A549 (cell line): Measurements from ENCODE around the gene FBXL20. TPM values are rescaled to one million over a fixed set of nuclear protein-coding genes. Genes with fewer than 3 reads are reported as not detected.

Experiments
- ATAC-seq, 2 experiments: fragments of 200-7000 bp in 1 of 2; fragments of >200 bp in 1 of 2; cut with Nextera tagmentation in 1 of 2; cut with Tn5 transposase in 1 of 2; 3 replicates each; pipeline versions ENCODE4 v1.8.0 to v1.9.1; 2018 to 2020; ENCODE audit warnings: mild to moderate bottlenecking in 1 of 2, moderate library complexity in 1 of 2
- CTCF ChIA-PET: fragments of 300-600 bp; sonication (Branson Sonifier 250); formaldehyde crosslinking; extraction: SDS; loops from one replicate; lab custom pipeline; 2021; ENCODE audit warnings: antibody characterized with exemption, inconsistent platforms; lab: Yijun Ruan, JAX
- POLR2A ChIA-PET: fragments of 350-600 bp; formaldehyde crosslinking; extraction: SDS; loops from one replicate; lab custom pipeline; 2021; ENCODE audit warnings: antibody characterized with exemption, inconsistent platforms; lab: Yijun Ruan, JAX
- DNase-seq, 2 experiments: peaks; one replicate each; pipeline versions ENCODE4 v3.0.0 to v3.0.0-alpha.2; 2011 to 2016; ENCODE audit warnings: low read depth in 1 of 2, low spot score in 1 of 2
- FAIRE-seq: peaks from 2 replicates; lab custom pipeline; 2011; peaks lifted over from hg19 to GRCh38; lab: Jason Lieb, UNC
- H3K27ac ChIP-seq, 2 experiments: fragments of >200 bp; sonication (Bioruptor Twin); formaldehyde crosslinking; 3 replicates each; pipeline ENCODE4 v1.5.1; 2016 to 2017
- H3K4me1 ChIP-seq: fragments of >200 bp; sonication (Bioruptor Twin); formaldehyde crosslinking; 3 replicates; pipeline ENCODE4 v1.6.1; 2016
- H3K4me2 ChIP-seq: fragments of >200 bp; sonication (Bioruptor Twin); formaldehyde crosslinking; 3 replicates; pipeline ENCODE4 v1.6.1; 2016
- H3K4me3 ChIP-seq: fragments of >200 bp; sonication (Bioruptor Twin); formaldehyde crosslinking; 3 replicates; pipeline ENCODE4 v1.5.1; 2016
- H3K9me3 ChIP-seq: fragments of >200 bp; sonication (Bioruptor Twin); formaldehyde crosslinking; 3 replicates; pipeline ENCODE4 v1.6.1; 2016
- ATOH8 ChIP-seq: fragments of 250-450 bp; sonication (Bioruptor Pico); IDR thresholded peaks from 2 replicates; pipeline ENCODE4 v1.5.0; 2020; ENCODE audit warnings: low read depth, mild to moderate bottlenecking, moderate library complexity
- BCL3 ChIP-seq: fragments of >200 bp; sonication (Bioruptor Twin); formaldehyde crosslinking; IDR thresholded peaks from 3 replicates; pipeline ENCODE4 v1.6.1; 2016
- CEBPB ChIP-seq, 2 experiments: fragments of >200 bp in 1 of 2; sonication (Bioruptor Twin) in 1 of 2; formaldehyde crosslinking in 1 of 2; IDR thresholded peaks; 2 replicates each; pipeline ENCODE4 v1.6.1; 2012 to 2016
- CHD2 ChIP-seq: fragments of 150-350 bp; IDR thresholded peaks from 2 replicates; pipeline ENCODE4 v1.6.1; 2014; ENCODE audit warnings: low read length; ENCODE audit not compliant: partially characterized antibody
- HMGXB4 ChIP-seq: fragments of 250-450 bp; sonication (Bioruptor Pico); IDR thresholded peaks from 2 replicates; pipeline ENCODE4 v1.5.0; 2021; ENCODE audit warnings: mild to moderate bottlenecking, moderate library complexity, borderline replicate concordance
- HOXB13 ChIP-seq: fragments of 250-450 bp; sonication (Bioruptor Pico); IDR thresholded peaks from 2 replicates; pipeline ENCODE4 v1.5.0; 2020; ENCODE audit warnings: low read depth, mild to moderate bottlenecking, moderate library complexity
- JUN ChIP-seq, 2 experiments: fragments of >200 bp; sonication (Bioruptor Twin); formaldehyde crosslinking; IDR thresholded peaks; 2 replicates in 1 of 2; 3 replicates in 1 of 2; pipeline ENCODE4 v1.6.1; 2016 to 2017
- KDM1A ChIP-seq: fragments of 200-600 bp; sonication (generic); IDR thresholded peaks from 2 replicates; pipeline ENCODE4 v1.6.1; 2016; ENCODE audit warnings: low read depth, mild to moderate bottlenecking
- KDM5A ChIP-seq: fragments of 200-600 bp; sonication (generic); IDR thresholded peaks from 2 replicates; pipeline ENCODE4 v1.6.1; 2016; ENCODE audit warnings: antibody characterized with exemption, mild to moderate bottlenecking
- MYC ChIP-seq: IDR thresholded peaks from 2 replicates; pipeline ENCODE4 v1.6.1; 2012; ENCODE audit warnings: mild to moderate bottlenecking, inconsistent platforms, low read length, improper control_type of control experiment, borderline replicate concordance
- PHF8 ChIP-seq: fragments of 200-600 bp; sonication (generic); IDR thresholded peaks from 2 replicates; pipeline ENCODE4 v1.6.1; 2016; ENCODE audit warnings: low read depth, mild to moderate bottlenecking, antibody characterized with exemption, moderate library complexity, borderline replicate concordance
- POLR2A ChIP-seq: IDR thresholded peaks from 2 replicates; pipeline ENCODE4 v1.6.1; 2012; ENCODE audit warnings: mild to moderate bottlenecking, low read length
- POLR2AphosphoS2 ChIP-seq: conservative IDR thresholded peaks from 2 replicates; pipeline ENCODE4 v1.6.1; 2012; ENCODE audit warnings: low read length, improper control_type of control experiment, inconsistent platforms
- RFX5 ChIP-seq: fragments of 450-650 bp; IDR thresholded peaks from 2 replicates; pipeline ENCODE4 v1.7.1; 2014; ENCODE audit warnings: antibody characterized with exemption, mild to moderate bottlenecking, moderate library complexity
- TFCP2L1 ChIP-seq: fragments of 250-450 bp; sonication (Bioruptor Pico); IDR thresholded peaks from 2 replicates; pipeline ENCODE4 v1.5.0; 2021; ENCODE audit warnings: mild to moderate bottlenecking
- ZSCAN20 ChIP-seq: fragments of 250-450 bp; sonication (Bioruptor Pico); IDR thresholded peaks from 2 replicates; pipeline ENCODE4 v1.8.0; 2022; ENCODE audit warnings: mild to moderate bottlenecking, moderate library complexity
- whole genome bisulfite sequencing: methylation state at CpG from one replicate; pipeline ENCODE4 v1.1.6; 2017; ENCODE audit errors: missing lambda C conversion rate; 5-methylcytosine and 5-hydroxymethylcytosine counted together
- polyA minus RNA-seq: library from RNA; depleted of rRNA, polyadenylated mRNA; stranded (reverse); fragments of >200 nt; gene quantifications from 2 replicates; pipeline ENCODE4 v1.2.3, GENCODE V29; 2011; rRNA and poly(A)+ RNA removed
- polyA plus RNA-seq, 4 experiments: library from polyadenylated mRNA; depleted of rRNA in 3 of 4; stranded (reverse); fragments of >200 nt; fragmentation: RNase III in 1 of 4; extraction: RNeasy Plus Mini Kit Qiagen cat#74134 plus additional on column Dnase treatment in 1 of 4; gene quantifications; 2 replicates in 3 of 4; 3 replicates in 1 of 4; pipeline ENCODE4 v1.2.3, GENCODE V29; 2011 to 2017
- TF ChIP-seq, protein P1 (sequence below): IDR thresholded peaks from 2 replicates; pipeline ENCODE4 v1.6.1; 2012
- TF ChIP-seq, protein P2 (sequence below): fragments of 450-650 bp; IDR thresholded peaks from 2 replicates; pipeline ENCODE4 v1.6.1; 2014; ENCODE audit warnings: antibody characterized with exemption
- TF ChIP-seq, protein P3 (sequence below): IDR thresholded peaks from 2 replicates; pipeline ENCODE4 v1.6.1; 2012
- TF ChIP-seq, protein P4 (sequence below): IDR thresholded peaks from 2 replicates; pipeline ENCODE4 v1.6.1; 2012; ENCODE audit warnings: low read depth, borderline replicate concordance

The FBXL20 gene
- 6.7 and 12.2 TPM in 2 replicates for polyA plus RNA-seq (2011; rRNA removed)
- polyA plus RNA-seq (2012; cell fraction: cytosol; rRNA removed), result 1.7 and 2.4 TPM in 2 replicates
- polyA plus RNA-seq (2012; cell fraction: nucleus; rRNA removed), result 2.6 and 5.8 TPM in 2 replicates
- 4.3 to 5.7 TPM (median 5.6 TPM) in 3 replicates for polyA plus RNA-seq (2017; fragmentation: RNase III; extraction: RNeasy Plus Mini Kit Qiagen cat#74134 plus additional on column Dnase treatment)
- 16.5 and 21.7 TPM in 2 replicates for polyA minus RNA-seq

DNA sequence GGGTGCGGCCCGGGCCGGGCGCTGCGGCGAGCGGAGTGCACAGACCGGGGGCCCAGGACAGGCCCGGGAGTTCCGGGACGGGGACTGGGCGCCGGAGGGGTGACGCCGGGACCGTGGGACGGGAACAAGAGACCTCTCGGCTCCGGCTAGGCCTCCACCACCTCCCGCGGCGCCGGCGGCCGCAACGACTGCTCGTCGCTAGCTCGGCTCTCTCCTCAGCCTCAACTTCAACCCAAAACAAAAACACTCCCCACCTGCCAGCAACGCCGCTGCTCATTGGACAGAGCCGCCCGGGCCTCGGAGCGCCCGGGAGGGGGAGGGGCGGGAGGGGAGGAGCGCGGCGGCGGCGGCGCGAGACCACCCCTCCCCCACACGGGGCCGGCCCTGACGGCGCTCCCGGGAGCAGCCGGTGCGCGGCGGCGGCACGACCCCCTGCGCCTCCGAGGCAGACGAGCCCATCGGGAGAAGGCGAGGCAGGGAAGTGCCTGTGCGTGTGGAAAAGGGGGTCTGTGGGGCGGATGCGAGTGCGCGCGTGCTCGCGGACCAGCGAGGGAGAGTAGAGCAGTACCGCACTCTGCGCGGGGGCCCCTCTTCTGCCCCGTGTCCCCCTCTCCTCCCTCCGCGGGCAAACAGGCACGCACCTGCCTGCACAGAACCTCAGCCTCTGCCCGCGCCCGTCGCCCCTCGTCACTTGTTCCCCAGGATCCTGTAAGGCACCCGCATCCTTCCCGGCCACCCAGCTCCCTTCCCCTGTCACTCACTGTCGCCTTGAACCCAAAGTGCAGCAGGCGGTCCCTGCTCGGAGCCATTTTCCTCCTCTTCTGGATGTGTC, at the start of gene FBXL20:
FBXL20 (minus strand) TSS at position 215 of the 832 bp plus-strand sequence. CDS start 224 bp downstream, outside the sequence.
- CTCF ChIA-PET, result interaction anchor here (1.2 to 1.8 kb wide), 3 partner anchors 9 to 157 kb away, joined by 3 to 8 read pairs (median 3); no protein-coding TSS in a partner anchor
- H3K4me3 ChIP-seq, result peak within 1 kb of the TSS; percentile 90
- FAIRE-seq (no peak), ATAC-seq (peak; percentile 76 to 83), DNase-seq (peak; percentile 91 to 98)
- POLR2A ChIA-PET, result interaction anchor here (0.6 to 2.1 kb wide), 11 partner anchors 11 to 242 kb away, joined by 3 to 14 read pairs (median 4); partner anchors contain the start of genes CDK12, MED1 and RPL19
- WGBS, result under 1% methylated on average over 39 of the region's 86 CpGs
- H3K4me1 ChIP-seq, result peaks cover 45% of the 10 kb centered on the region
- H3K9me3 ChIP-seq, result no peaks in the 10 kb centered on the region
- no peak for TF ChIP-seq KDM1A
- 0 out of 2 replicates have a peak, but pooled peaks have one; percentile 19 for TF ChIP-seq RFX5
- 0 out of 3 replicates have a peak, but pooled peaks have one; percentile 4 for TF ChIP-seq BCL3
- peak; percentile 77 for TF ChIP-seq KDM5A
- no peak for TF ChIP-seq ZSCAN20 (CRISPR knock-in tag)
- TF ChIP-seq CEBPB (IDR thresholded peaks at IDR 0.05), result no peak
- TF ChIP-seq JUN (IDR thresholded peaks at IDR 0.05), result peak; percentile 45 to 67; a peak in 4 of 5 replicates
- TF ChIP-seq, protein P1, sequence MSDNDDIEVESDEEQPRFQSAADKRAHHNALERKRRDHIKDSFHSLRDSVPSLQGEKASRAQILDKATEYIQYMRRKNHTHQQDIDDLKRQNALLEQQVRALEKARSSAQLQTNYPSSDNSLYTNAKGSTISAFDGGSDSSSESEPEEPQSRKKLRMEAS, result peak; percentile 77; the same call in 1 of the 2 replicates
- TF ChIP-seq, protein P2, sequence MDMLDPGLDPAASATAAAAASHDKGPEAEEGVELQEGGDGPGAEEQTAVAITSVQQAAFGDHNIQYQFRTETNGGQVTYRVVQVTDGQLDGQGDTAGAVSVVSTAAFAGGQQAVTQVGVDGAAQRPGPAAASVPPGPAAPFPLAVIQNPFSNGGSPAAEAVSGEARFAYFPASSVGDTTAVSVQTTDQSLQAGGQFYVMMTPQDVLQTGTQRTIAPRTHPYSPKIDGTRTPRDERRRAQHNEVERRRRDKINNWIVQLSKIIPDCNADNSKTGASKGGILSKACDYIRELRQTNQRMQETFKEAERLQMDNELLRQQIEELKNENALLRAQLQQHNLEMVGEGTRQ, result 0 out of 2 replicates have a peak, but pooled peaks have one; percentile 11
- peak; percentile 34 for TF ChIP-seq POLR2A
- TF ChIP-seq, protein P3, sequence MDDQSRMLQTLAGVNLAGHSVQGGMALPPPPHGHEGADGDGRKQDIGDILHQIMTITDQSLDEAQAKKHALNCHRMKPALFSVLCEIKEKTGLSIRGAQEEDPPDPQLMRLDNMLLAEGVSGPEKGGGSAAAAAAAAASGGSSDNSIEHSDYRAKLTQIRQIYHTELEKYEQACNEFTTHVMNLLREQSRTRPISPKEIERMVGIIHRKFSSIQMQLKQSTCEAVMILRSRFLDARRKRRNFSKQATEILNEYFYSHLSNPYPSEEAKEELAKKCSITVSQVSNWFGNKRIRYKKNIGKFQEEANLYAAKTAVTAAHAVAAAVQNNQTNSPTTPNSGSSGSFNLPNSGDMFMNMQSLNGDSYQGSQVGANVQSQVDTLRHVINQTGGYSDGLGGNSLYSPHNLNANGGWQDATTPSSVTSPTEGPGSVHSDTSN, result 0 out of 2 replicates have a peak, but pooled peaks have one; percentile 26
- TF ChIP-seq CHD2, result peak; percentile 77
- peak; percentile 91 for TF ChIP-seq PHF8
- TF ChIP-seq, all 56 proteins: peak for 10
- peak within 1 kb of the TSS; percentile 84 to 95 for H3K27ac ChIP-seq
- peak within 1 kb of the TSS; percentile 83 for H3K4me2 ChIP-seq

DNA sequence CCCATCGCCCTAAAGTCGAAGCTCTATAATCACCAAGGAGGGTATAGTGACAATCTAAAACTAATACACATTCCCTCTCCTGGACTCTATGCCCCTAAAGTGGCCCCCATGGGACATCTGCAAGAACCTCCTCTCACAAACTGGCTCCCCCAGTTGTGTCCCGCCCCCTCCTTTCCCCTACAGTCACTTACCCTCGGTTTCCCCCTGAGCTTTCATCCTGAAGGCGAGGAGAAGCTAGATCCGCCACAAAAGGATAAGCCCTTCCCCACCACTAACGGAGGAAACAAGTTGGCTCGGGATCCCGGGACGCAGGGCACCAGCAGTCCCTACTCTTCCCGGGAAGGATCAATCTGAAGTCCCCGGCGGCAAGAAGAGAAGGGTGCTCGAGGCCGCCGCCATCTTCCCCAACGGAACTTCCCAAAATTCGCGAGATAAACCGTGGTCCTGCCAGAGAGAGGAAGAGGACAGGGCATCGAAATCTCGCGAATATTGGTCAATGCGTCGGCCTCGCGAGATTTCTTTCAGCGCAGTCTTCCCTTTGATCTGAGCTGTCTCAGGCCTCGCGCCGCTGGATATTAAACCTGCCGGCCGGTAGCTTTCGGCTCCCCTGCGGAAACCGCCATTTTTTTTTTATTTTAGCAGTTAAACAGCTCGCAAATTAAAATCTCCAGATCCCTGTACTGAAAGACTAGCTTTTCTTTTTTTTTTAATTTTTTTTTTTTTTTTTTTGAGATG, 49.6 kb upstream of the FBXL20 start, which contains the start of gene MED1:
MED1 (minus strand) TSS at position 417 of the 735 bp plus-strand sequence; CDS start at position 216, 201 bp downstream.
- peak within 1 kb of the TSS; percentile 98 for H3K4me2 ChIP-seq
- DNase-seq (peak; percentile 99 to 100), FAIRE-seq (peak; percentile 36), ATAC-seq (peak; percentile 98 to 99)
- under 1% methylated on average over 36 of the region's 37 CpGs for WGBS
- peak within 1 kb of the TSS; percentile 72 for H3K4me3 ChIP-seq
- ChIA-PET CTCF (interaction anchor here (0.6 to 3.0 kb wide), 10 partner anchors 9 to 689 kb away, joined by 3 to 13 read pairs (median 3); partner anchors contain the start of genes CASC3 and CDK12), POLR2A (interaction anchor here (0.6 to 3.5 kb wide), 26 partner anchors 8 to 768 kb away, joined by 3 to 133 read pairs (median 4); partner anchors contain the start of genes CDK12, FBXL20 and RPL19)
- no peaks in the 10 kb centered on the region for H3K9me3 ChIP-seq
- peaks cover 21% of the 10 kb centered on the region; the same call in 2 of the 3 replicates for H3K4me1 ChIP-seq
- H3K27ac ChIP-seq, result peak within 1 kb of the TSS; percentile 88 to 92
- TF ChIP-seq, protein P4, sequence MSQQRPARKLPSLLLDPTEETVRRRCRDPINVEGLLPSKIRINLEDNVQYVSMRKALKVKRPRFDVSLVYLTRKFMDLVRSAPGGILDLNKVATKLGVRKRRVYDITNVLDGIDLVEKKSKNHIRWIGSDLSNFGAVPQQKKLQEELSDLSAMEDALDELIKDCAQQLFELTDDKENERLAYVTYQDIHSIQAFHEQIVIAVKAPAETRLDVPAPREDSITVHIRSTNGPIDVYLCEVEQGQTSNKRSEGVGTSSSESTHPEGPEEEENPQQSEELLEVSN, result peak; percentile 75; the same call in 1 of the 2 replicates
- TF ChIP-seq, protein P1, result peak; percentile 86
- no peak for TF ChIP-seq MYC
- TF ChIP-seq BCL3, result peak; percentile 75; the same call in 2 of the 3 replicates
- TF ChIP-seq POLR2AphosphoS2, result no peak
- no peak for TF ChIP-seq HMGXB4 (CRISPR knock-in tag)
- no peak for TF ChIP-seq HOXB13 (CRISPR knock-in tag)
- TF ChIP-seq RFX5, result 0 out of 2 replicates have a peak, but pooled peaks have one; percentile 23
- peak; percentile 81; the same call in 1 of the 2 replicates for TF ChIP-seq PHF8
- no peak for TF ChIP-seq ATOH8 (CRISPR knock-in tag)
- TF ChIP-seq TFCP2L1 (CRISPR knock-in tag), result no peak
- peak in 1 of 2 experiments; percentile 59; a peak in 2 of 4 replicates for TF ChIP-seq CEBPB (IDR thresholded peaks at IDR 0.05)
